Sciatic nerve (tissue), 2 donors: ENCODE data around the gene FAM221B. TPM values are rescaled to one million over a fixed set of nuclear protein-coding genes. Genes with fewer than 3 reads are reported as not detected.
A peak's percentile ranks its signal among the peaks of the same experiment; 100 is the strongest.

Source experiments
- ATAC-seq: fragments of 200-7000 bp; cut with Tn5 transposase; one replicate; pipeline ENCODE4 v1.9.1; 2020; ENCODE audit warnings: mild to moderate bottlenecking, moderate library complexity
- DNase-seq: peaks from one replicate; pipeline ENCODE4 v3.0.0-alpha.2; 2020; ENCODE audit warnings: low spot score
- intact Hi-C: fragments of 100-400 bp; cut with DNase I; formaldehyde crosslinking; loops from one replicate; pipeline ENCODE4 v1.14.2; 2022
- total RNA-seq: library from RNA; stranded (reverse); fragmentation: NEBNext Ultra II Directional; extraction: Animal tissue kit (Norgen Biotek cat#: 25700); gene quantifications from one replicate; pipeline ENCODE4 v1.2.1, GENCODE V29; 2021
- donor health status: DM: no; HTN: no; CAD: no.
- donor health status: DM: no; HTN: no; CAD: no.

Gene FAM221B
- total RNA-seq, 1 donor from 2014 or later = not detected

DNA sequence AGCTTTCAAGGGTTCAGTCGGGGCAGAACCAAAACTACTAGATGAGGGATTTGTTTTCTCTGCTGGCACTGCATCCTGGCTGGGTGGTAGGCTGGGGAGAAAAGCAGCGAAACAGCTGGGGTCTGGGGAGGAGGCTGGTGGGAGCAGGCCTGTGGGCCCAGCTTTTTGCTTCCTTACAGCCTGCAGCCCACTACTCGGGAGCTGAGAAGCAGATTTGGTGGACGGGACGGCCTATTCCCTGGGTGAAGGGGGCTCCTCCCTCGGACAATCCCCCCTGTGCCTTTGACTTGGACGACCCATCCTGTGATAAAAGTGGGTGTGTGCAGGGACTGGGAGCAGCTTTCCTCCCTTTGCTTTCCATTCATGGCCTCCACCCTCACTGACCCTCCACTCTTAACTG is 28.0 kb downstream of the FAM221B start:
- ATAC-seq = no peak
- intact Hi-C loops = no loop called here
- no peak for DNase-seq

DNA sequence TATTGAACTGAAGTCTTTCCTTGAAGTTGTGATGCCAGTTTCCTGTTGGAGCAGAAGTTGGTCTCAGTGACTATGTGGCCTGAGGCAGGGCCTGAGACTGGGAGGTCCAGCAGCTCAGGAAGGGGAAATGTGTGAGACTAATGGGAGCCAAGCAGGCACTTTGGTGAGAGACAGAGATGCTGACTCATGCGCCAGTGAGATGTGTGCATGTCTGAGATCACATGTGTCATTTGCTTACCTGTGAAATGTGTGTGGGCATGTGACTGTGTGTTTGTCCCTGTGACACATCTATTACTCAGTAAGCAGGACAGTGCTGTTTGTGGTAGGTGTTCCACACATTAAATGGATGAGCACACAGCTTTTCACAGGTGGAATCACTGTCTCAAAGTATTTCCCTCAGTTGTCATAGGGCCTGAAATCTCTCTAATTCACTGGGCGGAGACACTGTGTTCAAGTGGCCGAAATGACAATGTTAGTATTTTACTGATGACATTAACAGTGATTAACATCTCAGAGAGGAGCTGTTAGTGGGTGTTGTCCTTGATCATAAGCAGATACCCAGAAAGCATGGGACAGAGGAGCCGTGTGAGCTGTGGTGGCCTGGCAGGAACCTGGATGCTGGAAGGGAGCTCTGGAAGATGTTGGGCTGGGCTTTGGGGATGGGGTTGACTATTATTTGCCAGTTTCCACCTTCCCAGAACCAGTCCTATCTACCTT is 29.7 kb downstream of the FAM221B start:
- intact Hi-C loops = no loop called here

DNA sequence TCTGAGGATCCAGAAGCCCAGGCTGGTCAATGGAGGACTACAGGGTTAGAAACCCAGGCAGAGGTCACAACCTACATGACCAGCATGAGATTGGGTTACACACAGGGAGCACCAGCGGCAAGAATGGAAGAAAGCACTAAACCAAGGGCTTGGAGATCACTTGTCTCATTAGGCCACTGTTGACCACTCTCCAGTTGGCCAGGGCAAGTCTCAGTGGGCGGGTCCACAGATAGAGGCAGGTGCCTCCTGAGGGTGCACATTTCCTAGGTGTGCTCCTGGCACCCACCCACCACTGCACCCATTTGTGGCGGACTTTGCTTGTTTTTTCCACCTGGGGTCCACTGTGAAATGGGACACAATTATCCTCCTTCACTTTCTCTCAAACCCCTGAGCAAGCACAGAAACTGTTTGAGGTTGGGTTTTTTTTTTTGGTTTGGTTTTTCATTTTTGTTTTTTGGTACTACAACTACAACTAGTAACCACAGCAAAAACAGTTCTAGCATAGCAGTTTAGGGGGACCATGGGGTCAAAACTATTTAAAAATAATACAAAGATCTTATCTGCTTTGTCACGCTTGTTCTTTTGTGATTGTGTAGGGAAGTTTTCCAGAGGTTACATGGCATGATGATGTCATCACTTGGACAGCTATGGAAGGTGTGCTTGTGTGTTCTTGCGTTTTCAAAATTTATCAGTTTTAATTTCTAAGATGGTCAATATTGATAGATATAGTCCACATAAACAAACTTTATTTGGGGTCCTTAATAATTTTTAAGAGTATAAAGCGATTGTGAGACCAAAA is 31.0 kb downstream of the FAM221B start:
- intact Hi-C loops = no loop called here
- ATAC-seq (no peak), DNase-seq (peak; percentile 51)

More for the DNA sequence above, 29.7 kb downstream of the FAM221B start:
- DNase-seq (no peak), ATAC-seq (no peak)

DNA sequence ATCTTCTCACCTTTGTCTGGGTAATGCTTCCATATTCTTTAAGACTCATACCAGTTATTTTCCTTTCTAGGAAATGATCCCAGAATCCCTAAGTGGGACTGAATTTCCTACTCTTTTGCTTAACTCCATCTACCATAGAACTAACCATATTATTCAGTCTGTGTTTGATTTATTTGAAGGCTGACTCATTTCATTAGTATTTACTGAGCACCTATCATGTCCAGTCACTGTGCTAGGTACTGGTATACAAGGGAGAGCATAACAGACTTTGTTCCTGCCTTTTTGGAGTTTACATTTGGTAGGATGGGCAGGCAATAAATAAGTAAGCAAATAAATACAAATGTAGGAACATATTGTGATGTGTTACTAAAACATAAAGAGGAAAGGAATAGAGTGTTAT is 32.8 kb downstream of the FAM221B start:
- no peak for ATAC-seq
- DNase-seq = no peak
- intact Hi-C loops = no loop called here

DNA sequence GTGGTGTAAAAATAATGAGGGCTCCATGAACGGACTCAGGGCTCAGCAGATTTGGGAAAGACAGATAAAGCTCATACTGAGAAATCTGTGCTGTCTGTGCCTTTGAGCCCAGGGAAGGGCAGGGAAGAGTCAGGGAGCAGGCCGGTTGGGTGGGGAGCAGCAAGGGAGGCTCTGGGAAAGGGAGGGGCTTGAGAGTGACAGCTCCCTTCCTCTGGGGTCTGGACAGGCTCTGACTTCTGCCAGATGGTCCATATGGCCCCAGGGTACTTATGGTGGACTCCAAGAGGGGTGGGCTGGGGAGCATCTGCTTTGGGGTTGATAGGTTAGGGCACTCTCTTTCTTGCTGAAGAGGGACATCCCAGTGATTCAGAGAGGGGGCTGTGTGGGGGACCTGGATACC is 35.1 kb downstream of the FAM221B start:
- no peak for ATAC-seq
- intact Hi-C loops = loop anchor here (5.0 kb wide), 1 partner anchor 89 kb away; no protein-coding TSS in a partner anchor
- no peak for DNase-seq

DNA sequence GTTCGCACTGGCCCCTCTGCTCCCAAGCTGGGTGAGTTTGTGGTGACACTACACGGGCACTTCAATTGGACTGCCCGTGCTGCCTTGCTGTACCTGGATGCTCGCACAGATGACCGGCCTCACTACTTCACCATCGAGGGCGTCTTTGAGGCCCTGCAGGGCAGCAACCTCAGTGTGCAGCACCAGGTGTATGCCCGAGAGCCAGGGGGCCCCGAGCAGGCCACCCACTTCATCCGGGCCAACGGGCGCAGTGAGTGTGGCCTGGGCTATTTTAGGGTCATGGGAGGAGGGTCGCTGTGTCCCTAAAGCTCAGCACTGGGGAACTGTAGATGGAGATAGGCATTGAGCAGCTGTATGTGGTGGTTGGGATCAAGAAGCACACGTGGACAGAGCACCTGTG is 35.7 kb downstream of the FAM221B start:
- no peak for ATAC-seq
- DNase-seq = no peak
- intact Hi-C loops = loop anchor here (5.0 kb wide), 1 partner anchor 89 kb away; no protein-coding TSS in a partner anchor

DNA sequence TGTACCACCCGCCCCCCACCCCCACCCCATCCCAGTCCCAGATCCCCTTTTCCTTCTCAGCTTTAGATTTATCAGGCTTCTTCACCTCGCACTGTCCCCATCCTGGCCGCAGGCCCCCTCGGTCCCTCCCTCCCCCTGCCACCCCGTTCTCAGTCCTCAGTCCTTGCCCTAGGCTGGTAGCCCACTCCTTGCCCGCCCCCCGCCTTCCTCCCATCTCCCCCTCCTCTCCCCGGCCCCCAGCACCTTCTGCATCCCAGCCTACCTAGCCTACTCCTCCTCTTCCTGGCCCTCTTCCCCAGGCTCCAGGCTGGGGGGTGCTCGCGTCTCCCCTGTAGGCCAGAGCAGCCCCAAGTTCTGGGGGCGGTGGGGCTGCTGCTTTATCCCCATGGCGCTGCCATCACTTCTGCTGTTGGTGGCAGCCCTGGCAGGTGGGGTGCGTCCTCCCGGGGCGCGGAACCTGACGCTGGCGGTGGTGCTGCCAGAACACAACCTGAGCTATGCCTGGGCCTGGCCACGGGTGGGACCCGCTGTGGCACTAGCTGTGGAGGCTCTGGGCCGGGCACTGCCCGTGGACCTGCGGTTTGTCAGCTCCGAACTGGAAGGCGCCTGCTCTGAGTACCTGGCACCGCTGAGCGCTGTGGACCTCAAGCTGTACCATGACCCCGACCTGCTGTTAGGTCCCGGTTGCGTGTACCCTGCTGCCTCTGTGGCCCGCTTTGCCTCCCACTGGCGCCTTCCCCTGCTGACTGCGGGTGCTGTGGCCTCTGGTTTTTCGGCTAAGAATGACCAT is 36.3 kb downstream of the FAM221B start:
- ATAC-seq (no peak), DNase-seq (peak; percentile 67)
- intact Hi-C loops = loop anchor here (5.0 kb wide), 1 partner anchor 90 kb away; no protein-coding TSS in a partner anchor

DNA sequence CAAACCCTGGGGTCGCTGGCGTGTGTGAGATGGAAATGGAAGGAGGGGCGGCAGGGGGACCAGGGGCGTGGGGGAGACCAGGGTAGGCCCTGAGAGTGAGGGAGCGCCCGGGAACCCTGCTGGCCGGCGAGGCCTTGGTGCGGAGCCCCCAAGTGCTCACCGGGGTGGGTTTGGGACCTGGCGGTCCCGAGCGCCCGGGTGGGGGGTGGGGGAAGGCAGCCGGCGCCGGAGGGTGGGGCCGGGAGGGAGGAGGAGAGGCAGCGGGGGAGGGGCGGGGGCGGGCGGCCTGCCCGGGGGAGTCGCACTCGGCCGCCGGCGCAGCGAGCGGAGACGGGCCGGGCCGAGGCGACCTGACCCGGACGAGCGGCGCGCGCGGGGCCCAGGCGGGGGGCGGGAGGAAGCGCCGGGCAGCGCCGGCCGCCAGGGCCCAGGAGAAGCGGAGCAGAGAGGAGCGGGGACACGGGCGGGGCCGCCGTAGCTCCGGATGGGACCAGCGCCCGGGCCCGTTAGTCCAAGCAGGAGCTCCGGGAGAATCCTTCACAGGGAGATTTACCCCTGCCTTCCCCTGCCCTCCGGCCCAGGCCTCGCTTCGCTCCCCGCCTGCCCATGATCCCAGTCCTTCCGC is 37.1 kb downstream of the FAM221B start, which contains the start of gene NPR2:
Gene NPR2 (plus strand): TSS at position 295 of the 625 bp plus-strand sequence. CDS start 818 bp downstream, outside the sequence.
- intact Hi-C loops = loop anchor here (5.0 kb wide), 1 partner anchor 91 kb away; no protein-coding TSS in a partner anchor
- peak; percentile 67 for DNase-seq
- peak; percentile 45 for ATAC-seq

DNA sequence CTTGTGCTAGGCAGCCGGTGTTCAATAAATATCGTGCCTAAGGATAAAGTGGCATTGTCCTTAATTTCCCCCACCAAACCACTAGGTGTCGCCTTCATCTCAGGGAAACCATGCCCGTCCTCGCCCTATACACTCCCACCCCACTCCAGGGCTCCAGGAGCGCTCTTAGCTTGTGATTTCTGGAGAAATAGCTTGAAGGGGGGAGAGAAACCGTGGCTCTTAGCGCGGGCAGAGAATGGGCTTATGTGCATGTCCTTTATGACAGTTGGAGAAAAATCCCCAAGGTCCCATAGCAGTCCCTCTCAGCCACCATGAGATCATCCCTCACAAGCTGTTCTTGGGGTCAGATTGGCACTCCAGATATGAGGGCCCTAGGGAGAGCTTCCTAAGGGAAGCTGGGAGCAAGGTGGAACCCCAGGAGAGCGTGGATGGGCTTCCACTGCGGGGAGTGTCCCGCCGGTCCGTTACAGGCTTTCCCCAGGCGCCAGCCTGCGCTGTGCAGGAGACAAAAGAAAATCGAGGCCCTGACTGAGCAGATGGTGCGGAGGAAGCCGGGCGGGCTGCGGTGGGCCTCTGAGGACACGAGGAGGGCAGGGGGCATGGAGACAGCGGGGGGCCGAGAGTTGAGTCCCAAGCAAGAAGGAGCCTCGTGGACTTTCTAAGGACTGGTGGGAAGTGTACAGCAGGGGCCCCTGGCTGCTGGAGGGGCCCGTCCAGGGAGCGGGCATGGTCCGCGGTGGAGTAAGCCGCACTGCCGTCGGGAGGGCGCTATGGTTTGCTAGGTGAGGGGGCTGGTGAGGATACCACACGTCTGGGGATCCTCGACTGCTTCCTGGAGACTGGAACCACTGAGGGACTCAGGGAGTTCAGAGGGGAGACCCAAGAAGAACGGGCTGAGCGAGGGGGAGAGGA is 37.9 kb downstream of the FAM221B start:
- intact Hi-C loops = loop anchor here (5.0 kb wide), 1 partner anchor 92 kb away; no protein-coding TSS in a partner anchor
- ATAC-seq (peak; percentile 93), DNase-seq (peak; percentile 82)

DNA sequence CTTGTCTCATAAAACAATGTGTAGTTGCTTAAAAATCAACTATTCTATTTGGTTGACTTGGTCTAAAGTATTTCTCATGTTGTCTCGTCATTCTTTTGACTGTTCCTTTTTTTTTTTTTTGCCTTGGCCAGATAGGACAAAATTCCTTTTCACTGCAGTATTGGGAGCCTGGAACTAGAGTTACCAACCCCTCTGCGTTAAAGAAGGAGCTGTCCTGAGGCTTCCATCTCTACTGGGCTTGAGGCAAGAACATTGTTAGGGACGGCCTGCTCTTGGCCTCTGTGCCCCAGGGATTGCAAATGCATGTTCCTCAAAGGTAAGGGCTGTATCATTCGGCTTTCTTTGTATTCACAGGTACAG is 38.5 kb downstream of the FAM221B start:
- intact Hi-C loops = loop anchor here (5.0 kb wide), 1 partner anchor 92 kb away; no protein-coding TSS in a partner anchor
- ATAC-seq (no peak), DNase-seq (no peak)

DNA sequence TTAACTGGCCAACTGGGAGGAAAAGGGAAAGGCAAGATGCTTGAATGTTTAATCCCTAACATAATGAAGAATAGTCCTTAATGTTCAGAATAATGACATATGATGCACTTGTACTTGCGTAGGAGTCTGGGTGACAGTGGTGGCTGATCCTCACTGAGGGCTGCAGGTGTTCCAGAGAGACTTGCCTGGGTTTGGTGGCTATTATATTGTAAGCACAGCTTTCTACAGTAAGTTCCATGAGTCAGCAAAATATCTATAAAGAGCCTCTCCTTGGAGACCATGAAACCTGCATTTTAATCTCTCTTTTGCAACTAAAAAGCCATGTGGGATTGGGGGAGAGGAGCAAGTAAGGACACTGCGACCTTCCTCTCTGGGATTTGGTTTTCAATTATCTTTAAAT is 39.0 kb downstream of the FAM221B start:
- intact Hi-C loops = no loop called here
- DNase-seq (no peak), ATAC-seq (no peak)

DNA sequence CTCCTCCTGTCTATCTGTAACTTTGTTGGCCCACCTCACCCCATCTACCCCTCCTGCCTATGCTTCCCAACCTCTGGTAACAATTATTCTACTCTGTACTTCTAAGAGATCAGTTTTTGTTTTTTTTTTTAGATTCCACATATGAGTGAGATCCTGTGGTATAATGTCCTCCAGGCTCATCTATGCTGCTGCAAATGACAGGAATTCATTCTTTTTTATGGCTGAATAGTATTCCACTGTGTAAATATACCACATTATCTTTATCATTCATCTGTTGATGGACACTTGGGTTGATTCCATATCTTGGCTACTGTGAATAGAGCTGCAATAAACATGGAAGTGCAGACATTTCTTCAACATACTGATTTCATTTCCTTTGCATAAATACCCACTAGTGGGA is 45.1 kb downstream of the FAM221B start:
- DNase-seq (no peak), ATAC-seq (no peak)
- intact Hi-C loops = no loop called here

DNA sequence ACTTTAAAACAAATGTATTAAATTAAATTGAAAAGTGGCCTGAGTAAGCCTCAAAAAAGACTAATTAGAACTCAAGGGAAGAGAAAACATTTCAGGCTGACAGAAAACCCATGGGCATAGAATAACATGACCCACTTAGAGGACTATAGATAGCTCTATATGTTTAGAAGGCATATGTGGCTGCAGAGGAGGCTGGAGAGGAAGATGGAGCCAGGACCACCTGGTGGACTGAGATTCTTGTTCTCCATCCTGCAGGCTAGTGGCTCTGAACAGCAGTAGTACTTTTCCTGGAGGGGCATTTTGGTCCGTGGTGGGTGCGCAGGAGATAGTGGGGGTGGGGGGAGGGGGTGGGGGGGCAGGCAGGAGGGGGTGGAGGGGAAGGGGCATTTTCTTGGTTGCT is 47.5 kb downstream of the FAM221B start:
- DNase-seq = no peak
- ATAC-seq = no peak
- intact Hi-C loops = no loop called here

DNA sequence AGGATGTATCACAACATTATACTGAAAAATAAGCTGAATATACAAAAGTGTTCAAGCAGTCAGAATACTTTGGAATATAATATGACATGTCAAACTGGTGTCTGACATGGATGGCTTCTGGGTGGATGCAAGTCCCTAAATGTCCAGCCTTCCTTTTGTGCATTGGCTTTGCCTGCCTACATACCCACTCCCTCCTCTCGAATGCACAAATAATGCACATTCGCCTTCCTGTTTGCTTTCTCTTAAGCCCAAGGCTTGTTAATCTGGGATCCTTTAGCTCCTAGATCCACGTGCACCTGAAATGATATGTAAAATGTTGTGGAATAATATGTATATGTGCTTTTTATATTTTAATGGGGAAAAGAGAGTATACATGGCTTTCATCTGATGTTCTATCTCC is 50.0 kb downstream of the FAM221B start:
- no peak for ATAC-seq
- intact Hi-C loops = no loop called here
- DNase-seq = no peak

DNA sequence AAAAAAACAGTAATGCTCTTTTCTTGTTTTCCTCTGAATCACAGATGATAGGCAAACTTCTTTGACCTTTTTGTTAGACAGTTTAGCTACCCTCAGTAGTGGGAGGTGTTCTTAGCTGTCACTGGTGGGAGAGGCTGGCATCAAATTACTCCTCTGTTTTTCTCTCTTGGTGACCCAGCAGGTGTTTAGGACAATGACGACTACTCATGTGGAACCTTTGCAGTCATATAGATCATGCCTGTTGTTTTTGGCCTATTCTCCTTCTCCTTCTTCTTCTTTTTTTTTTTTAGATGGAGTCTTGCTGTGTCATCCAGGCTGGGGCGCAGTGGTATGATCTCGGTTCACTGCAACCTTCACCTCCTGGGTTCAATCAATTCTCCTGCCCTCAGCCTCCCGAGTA is 52.5 kb downstream of the FAM221B start:
- intact Hi-C loops = no loop called here
- DNase-seq (no peak), ATAC-seq (no peak)

DNA sequence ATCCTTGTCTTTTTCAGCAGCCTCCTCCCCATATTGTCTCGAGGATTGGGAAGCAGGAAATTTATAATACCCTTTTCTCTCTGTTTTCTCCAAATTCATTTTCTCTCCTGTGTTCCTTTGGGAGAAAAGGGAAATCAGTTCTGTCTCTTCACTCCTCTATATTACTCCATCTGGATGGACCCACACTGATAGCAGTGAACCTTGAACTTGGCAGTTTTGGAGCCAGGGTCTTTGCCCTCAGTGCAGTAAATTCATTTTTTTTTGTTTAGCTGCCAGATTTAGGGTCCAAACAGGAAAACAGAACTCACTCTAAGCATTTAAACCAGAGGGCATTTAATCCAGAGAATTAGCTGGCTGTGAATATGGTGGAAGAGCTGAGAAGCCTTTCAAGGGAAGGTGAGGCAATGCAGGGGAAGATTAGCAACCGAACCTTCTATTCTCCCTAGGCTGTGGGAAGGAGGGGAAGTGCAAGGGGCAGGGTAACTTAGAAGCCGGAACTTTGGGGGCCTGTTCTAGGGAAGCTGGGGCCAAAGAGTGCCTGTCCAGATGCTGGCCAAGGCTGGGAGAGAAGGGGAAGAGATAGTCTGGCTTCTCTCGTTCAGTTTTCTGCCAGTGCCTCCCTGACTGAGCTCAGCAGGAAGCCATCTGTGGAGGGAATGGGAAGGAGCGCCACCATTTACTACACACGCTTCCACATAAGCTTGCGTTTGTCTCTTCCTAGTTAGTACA is 53.5 kb downstream of the FAM221B start:
- intact Hi-C loops = no loop called here
- no peak for DNase-seq
- peak; percentile 64 for ATAC-seq

DNA sequence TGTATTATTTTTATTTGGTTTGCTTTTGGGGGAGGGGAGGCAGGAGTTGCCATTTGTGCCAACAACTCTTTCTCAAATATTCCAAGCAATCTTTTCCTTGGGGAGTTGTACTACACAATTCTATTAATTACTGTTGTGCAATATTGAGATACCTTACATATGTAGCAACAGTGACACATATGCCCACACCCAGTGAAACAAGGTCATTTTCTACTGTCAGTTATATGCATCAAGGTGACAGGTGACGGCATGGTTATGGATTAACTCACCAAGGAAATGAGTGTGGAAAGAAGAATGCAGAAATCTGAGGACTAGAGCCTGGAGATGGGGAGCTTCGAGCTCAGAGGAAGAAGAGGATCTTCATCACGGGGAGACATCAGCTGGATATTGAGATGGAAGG is 56.6 kb downstream of the FAM221B start:
- peak; percentile 11 for ATAC-seq
- no peak for DNase-seq
- intact Hi-C loops = no loop called here
